HFFc6 (cell line): ENCODE results near the gene ISG20. TPM values are rescaled to one million over a fixed set of nuclear protein-coding genes. Genes with fewer than 3 reads are reported as not detected.

ENCODE experiments used
- DNase-seq: peaks from one replicate; pipeline ENCODE4 v3.0.0-alpha.2; 2018
- H3K27ac Mint-ChIP-seq: 2 replicates; pipeline ENCODE4 v1.8.0; 2020; ENCODE audit warnings: mild to moderate bottlenecking, mixed read lengths
- H3K27me3 Mint-ChIP-seq: 2 replicates; pipeline ENCODE4 v1.8.0; 2021; ENCODE audit warnings: mild to moderate bottlenecking, moderate library complexity, mixed read lengths; ENCODE audit not compliant: insufficient read depth
- H3K36me3 Mint-ChIP-seq: 2 replicates; pipeline ENCODE4 v1.8.0; 2021; ENCODE audit warnings: low read depth, mixed read lengths
- H3K4me1 Mint-ChIP-seq: 2 replicates; pipeline ENCODE4 v1.8.0; 2020; ENCODE audit warnings: low read depth, mixed read lengths
- H3K4me3 Mint-ChIP-seq: 2 replicates; pipeline ENCODE4 v1.8.0; 2020; ENCODE audit warnings: mild to moderate bottlenecking, moderate library complexity, mixed read lengths
- H3K9me3 Mint-ChIP-seq: 2 replicates; pipeline ENCODE4 v1.8.0; 2020; ENCODE audit warnings: mild to moderate bottlenecking, mixed read lengths
- total RNA-seq, 6 experiments: library from RNA; stranded (reverse); fragmentation: NEBNext Ultra II Directional; extraction: Animal tissue kit (Norgen Biotek cat#: 25700); gene quantifications; 2 replicates in 1 of 6; 3 replicates in 5 of 6; pipeline ENCODE4 v1.2.3, GENCODE V29; 2021
- TF ChIP-seq, protein P1 (sequence below): fragments of 200-600 bp; sonication (generic); IDR thresholded peaks from 2 replicates; pipeline ENCODE4 v1.5.0; 2021; ENCODE audit warnings: antibody characterized with exemption, mild to moderate bottlenecking

ISG20 gene
- total RNA-seq, 6 experiments from 2014 or later, result 0.47 to 1.5 (median 0.76) TPM

DNA sequence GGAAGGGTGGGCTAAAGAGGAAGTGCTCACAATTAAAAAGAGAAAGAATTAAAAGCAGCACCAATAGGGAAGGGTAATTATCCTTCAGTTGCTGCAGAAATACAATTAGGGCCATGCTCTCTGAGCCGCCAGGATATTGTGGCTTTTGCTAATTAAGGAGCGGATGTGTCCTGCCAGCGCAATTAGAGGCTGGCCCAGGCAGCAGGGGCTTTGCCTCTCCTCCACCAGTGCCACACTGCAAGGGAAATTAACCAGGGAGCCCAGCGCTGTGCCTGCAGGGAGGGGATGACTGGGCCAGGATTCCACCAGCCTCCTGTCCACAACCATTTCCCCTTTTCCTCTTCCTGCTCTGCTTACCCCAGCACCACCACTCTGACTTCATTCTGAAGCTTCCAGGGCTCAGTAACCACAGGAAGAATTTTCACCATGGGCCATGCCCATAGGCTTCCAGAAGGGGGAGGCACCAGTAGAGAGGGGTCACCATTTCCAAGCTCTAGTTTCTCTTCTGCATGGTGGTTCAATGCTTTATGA, 28.1 kb upstream of the ISG20 start:
- H3K27me3 Mint-ChIP-seq, result peaks cover 28% of the 10 kb centered on the region

DNA sequence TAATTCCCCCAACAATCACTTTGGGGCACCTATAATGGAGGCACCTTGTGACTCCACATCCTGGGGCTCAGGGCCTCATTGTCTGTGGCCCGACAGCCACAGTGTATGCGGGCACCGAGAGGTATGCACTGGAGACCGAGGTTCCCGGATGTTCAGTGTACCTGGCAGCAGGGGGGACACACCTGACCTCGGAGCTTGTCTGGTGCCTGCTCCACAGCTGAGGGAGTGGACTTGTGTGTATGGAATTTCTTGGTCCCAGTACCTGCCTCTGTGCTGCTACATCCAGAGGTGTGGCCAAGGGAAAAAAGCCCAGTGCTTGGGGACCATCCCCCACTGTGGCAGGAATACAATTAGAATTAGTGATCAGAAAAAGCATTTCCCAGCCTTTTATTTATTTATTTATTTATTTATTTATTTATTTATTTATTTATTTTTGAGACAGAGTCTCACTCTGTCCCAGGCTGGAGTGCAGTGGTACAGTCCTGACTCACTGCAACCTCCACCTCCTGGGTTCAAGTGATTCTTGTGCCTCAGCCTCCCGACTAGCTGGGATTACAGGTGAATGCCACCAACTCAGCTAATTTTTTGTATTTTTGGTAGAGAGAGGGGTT, 26.5 kb upstream of the ISG20 start:
- H3K4me1 Mint-ChIP-seq, result peaks cover 44% of the 10 kb centered on the region
- H3K36me3 Mint-ChIP-seq, result no peaks in the 10 kb centered on the region
- H3K9me3 Mint-ChIP-seq, result no peaks in the 10 kb centered on the region
- H3K27me3 Mint-ChIP-seq, result peaks cover 14% of the 10 kb centered on the region
- H3K27ac Mint-ChIP-seq, result 0 out of 2 replicates have a peak overlapping the region, but pooled peaks have one; percentile 50
- no peak for DNase-seq
- H3K4me3 Mint-ChIP-seq, result peak overlapping the region; percentile 47; the same call in 1 of the 2 replicates
- TF ChIP-seq, protein P1, sequence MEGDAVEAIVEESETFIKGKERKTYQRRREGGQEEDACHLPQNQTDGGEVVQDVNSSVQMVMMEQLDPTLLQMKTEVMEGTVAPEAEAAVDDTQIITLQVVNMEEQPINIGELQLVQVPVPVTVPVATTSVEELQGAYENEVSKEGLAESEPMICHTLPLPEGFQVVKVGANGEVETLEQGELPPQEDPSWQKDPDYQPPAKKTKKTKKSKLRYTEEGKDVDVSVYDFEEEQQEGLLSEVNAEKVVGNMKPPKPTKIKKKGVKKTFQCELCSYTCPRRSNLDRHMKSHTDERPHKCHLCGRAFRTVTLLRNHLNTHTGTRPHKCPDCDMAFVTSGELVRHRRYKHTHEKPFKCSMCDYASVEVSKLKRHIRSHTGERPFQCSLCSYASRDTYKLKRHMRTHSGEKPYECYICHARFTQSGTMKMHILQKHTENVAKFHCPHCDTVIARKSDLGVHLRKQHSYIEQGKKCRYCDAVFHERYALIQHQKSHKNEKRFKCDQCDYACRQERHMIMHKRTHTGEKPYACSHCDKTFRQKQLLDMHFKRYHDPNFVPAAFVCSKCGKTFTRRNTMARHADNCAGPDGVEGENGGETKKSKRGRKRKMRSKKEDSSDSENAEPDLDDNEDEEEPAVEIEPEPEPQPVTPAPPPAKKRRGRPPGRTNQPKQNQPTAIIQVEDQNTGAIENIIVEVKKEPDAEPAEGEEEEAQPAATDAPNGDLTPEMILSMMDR, result no peak

More for the DNA sequence above, 28.1 kb upstream of the ISG20 start:
- Mint-ChIP-seq H3K27ac (peak overlapping the region; percentile 32; the same call in 1 of the 2 replicates), H3K9me3 (no peaks in the 10 kb centered on the region), H3K4me1 (peaks cover 44% of the 10 kb centered on the region), H3K4me3 (no peak overlapping the region), H3K36me3 (peaks cover 4% of the 10 kb centered on the region; the same call in 1 of the 2 replicates)
- DNase-seq, result peak; percentile 51
- TF ChIP-seq, protein P1, result peak; percentile 58

DNA sequence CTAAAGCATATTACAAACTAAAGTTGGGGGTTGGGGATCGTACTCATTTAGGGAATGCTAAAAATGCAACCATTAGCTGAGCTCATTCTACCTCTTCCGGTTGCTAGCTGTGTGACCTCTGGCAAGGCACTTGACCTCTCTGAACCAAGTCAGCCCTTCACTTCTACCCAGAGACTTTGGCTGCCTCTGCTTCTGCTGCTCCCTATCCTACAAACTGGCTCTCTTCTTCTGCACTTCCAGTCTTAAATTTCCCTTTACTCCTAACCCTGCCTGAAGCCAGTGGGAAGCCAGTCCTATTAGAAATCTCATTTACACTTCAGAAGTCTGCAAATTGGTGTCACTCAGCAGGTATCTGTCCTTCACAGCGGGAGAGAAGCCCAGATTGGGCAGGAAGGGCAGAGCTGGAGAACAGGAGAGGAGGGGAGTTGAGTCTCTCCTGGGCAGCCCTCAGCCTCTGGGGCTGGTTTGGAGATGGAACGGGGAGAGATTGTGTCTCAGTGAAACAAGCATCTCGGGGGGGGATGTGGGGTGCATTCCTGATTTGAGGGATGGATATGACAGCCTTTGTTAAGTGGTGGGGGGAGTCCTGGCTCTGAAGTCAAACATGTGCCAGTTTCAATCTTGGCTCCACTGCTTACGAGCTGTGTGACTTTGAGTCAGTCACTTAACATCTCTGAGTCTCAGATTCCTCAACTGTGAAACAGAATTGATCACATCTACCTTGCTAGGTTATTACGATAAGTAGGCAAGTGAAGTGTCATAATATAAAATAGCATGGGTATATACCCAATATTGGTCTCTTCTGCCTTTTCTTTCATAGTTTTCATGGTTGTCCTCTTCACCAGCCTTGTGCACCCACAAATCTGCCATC, 25.5 kb upstream of the ISG20 start:
- peak; percentile 40 for DNase-seq
- peak overlapping the region; percentile 47 for H3K4me3 Mint-ChIP-seq
- peaks cover 5% of the 10 kb centered on the region for H3K27me3 Mint-ChIP-seq
- H3K27ac Mint-ChIP-seq, result peak overlapping the region; percentile 50; the same call in 1 of the 2 replicates
- no peaks in the 10 kb centered on the region for H3K36me3 Mint-ChIP-seq
- TF ChIP-seq, protein P1, result no peak
- H3K9me3 Mint-ChIP-seq, result no peaks in the 10 kb centered on the region
- H3K4me1 Mint-ChIP-seq, result peaks cover 44% of the 10 kb centered on the region

- no peak overlapping the region for H3K27ac Mint-ChIP-seq
- H3K4me3 Mint-ChIP-seq, result no peak overlapping the region
- TF ChIP-seq, protein P1, result no peak
Measured at GRCh38 chr15:88615303-88616107, 23.3 kb upstream of the ISG20 start.

GRCh38 chr15:88616240-88616639, 22.6 kb upstream of the ISG20 start:
- no peak overlapping the region for H3K4me3 Mint-ChIP-seq
- H3K36me3 Mint-ChIP-seq, result no peaks in the 10 kb centered on the region
- no peak for DNase-seq
- H3K9me3 Mint-ChIP-seq, result no peaks in the 10 kb centered on the region
- TF ChIP-seq, protein P1, result no peak
- peaks cover 46% of the 10 kb centered on the region for H3K4me1 Mint-ChIP-seq
- H3K27ac Mint-ChIP-seq, result no peak overlapping the region
- no peaks in the 10 kb centered on the region for H3K27me3 Mint-ChIP-seq

More at GRCh38 chr15:88615303-88616107, 23.3 kb upstream of the ISG20 start:
- no peaks in the 10 kb centered on the region for H3K27me3 Mint-ChIP-seq
- H3K36me3 Mint-ChIP-seq, result no peaks in the 10 kb centered on the region
- no peak for DNase-seq
- H3K9me3 Mint-ChIP-seq, result no peaks in the 10 kb centered on the region
- H3K4me1 Mint-ChIP-seq, result peaks cover 48% of the 10 kb centered on the region
